Activated T-cell treated with anti-CD3 and anti-CD28 coated beads, Interleukin-2, amount 50 U/mL, for 72 hours (primary cell): Measurements from ENCODE around the gene KCNIP3. TPM values are rescaled to one million over a fixed set of nuclear protein-coding genes. Genes with fewer than 3 reads are reported as not detected.
"Not testable (repeated sequence)": the region's sequence is repeated elsewhere in the genome, so short reads cannot be mapped to it uniquely, and the experiment has no call there.

Source experiments
- ATAC-seq, 2 donors: fragments of 150-1000 bp; cut with Tn5 transposase; replicated peaks in 1 of 2; 2 replicates each; pipeline ENCODE4 v1.10.0; 2021; ENCODE audit warnings: moderate library complexity in 2 of 2, mild to moderate bottlenecking in 1 of 2
- DNase-seq, 2 donors: peaks; one replicate each; pipeline ENCODE4 v3.0.0; 2021 to 2022; ENCODE audit warnings: mixed read lengths in 1 of 2
- H3K27ac Mint-ChIP-seq: one replicate; pipeline ENCODE4 v1.8.0; 2022; ENCODE audit warnings: mild to moderate bottlenecking, moderate library complexity, mixed read lengths
- H3K27me3 Mint-ChIP-seq: one replicate; pipeline ENCODE4 v1.8.0; 2022; ENCODE audit warnings: low read depth, mixed read lengths
- H3K36me3 Mint-ChIP-seq, 2 donors: one replicate each; pipeline ENCODE4 v1.8.0; 2022; ENCODE audit warnings: mixed read lengths in 2 of 2, mild to moderate bottlenecking in 1 of 2; ENCODE audit not compliant: insufficient read depth in 2 of 2
- H3K4me1 Mint-ChIP-seq: one replicate; pipeline ENCODE4 v1.8.0; 2022; ENCODE audit warnings: low read depth, mixed read lengths
- H3K4me3 Mint-ChIP-seq, 2 donors: one replicate each; pipeline ENCODE4 v1.8.0; 2022; ENCODE audit warnings: mild to moderate bottlenecking in 2 of 2, mixed read lengths in 2 of 2, moderate library complexity in 2 of 2
- H3K9me3 Mint-ChIP-seq, 2 donors: one replicate each; pipeline ENCODE4 v1.8.0; 2022; ENCODE audit warnings: mixed read lengths in 2 of 2
- total RNA-seq, 2 donors: library from RNA; stranded (reverse); gene quantifications; one replicate each; pipeline ENCODE4 v1.2.3, GENCODE V29; 2022

KCNIP3 gene
- total RNA-seq, 2 donors from 2014 or later, result not detected

DNA sequence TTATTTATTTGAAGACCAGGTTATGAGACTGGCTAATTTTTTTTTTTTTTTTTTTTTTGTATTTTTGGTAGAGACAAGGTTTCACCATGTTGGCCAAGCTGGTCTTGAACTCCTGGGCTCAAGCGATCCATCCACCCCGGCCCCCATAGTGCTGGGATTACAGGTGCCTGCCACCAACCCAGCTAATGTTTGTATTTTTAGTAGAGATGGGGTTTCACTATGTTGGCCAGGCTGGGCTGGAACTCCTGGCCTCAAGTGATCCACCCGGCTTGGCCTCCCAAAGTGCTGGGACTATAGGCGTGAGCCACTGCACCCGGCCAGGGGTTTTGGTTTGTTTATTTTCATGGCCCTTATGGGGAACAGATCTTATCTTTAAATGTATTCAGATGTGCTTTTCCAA is 27.4 kb upstream of the KCNIP3 start:
- H3K4me1 Mint-ChIP-seq, H3K27me3 Mint-ChIP-seq, H3K4me3 Mint-ChIP-seq, ATAC-seq, H3K36me3 Mint-ChIP-seq, DNase-seq, H3K27ac Mint-ChIP-seq, H3K9me3 Mint-ChIP-seq: not testable (repeated sequence)

DNA sequence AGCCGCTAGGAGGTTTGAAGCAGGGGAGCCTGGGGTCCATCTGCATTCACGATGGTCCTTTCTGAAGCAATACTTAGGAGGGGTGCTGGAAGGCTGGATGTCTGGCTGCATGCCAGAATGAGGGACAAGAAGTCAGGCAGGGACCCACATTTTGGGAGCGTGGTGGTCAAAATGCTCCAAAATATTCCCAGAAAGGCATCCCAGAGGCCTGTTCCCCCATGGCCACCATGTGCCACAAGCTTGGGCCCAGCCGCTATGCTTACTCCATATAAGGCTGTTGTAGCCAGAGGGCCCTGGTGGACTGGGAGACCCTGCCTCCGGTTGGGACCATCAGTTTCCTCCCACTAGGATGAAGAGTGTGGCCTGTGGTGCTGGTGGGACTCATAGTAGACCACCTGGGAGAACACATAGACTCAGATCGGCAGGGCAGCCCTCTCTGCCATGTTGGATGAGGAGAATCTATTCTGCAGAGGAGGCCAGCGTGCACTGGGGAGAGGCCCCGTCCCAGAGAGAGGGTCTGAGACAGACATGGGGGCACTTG is 26.5 kb upstream of the KCNIP3 start:
- no peak for ATAC-seq
- Mint-ChIP-seq H3K9me3 (no peaks in the 10 kb centered on the region), H3K4me3 (no peak overlapping the region), H3K36me3 (no peaks in the 10 kb centered on the region), H3K4me1 (no peaks in the 10 kb centered on the region), H3K27ac (no peak overlapping the region), H3K27me3 (no peaks in the 10 kb centered on the region)
- DNase-seq, result no peak

DNA sequence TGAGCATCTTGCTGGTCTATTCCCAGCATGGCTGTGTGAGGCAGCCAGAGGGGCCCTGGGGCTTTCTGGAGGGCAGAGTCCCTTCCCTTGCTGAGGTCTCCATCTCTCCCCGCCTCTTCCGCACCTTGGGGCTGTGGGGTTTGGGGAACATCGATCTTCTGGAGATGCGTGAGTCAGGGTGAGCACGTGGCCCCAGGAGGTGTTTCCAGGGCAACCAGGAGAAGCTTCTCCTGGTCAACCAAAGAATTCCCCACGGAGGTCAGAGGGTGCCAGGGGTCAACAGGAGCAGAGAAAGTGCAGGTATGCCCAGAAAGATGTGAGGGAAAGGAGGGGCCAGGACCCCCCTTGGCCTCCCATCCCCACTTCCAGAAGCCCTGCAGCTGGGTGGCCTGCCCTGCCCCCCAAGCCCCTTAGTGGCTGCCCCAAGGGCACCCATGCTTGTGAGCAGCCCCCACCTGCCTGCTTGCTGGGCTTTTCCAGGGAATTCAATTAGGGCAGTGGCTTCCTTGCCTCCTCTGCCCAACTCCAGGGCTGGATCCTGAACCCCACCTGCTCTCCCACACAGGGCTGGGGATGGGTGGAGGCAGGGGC is 25.7 kb upstream of the KCNIP3 start:
- ATAC-seq (no peak), DNase-seq (no peak)
- Mint-ChIP-seq H3K4me3 (no peak overlapping the region), H3K9me3 (no peaks in the 10 kb centered on the region), H3K27ac (no peak overlapping the region), H3K4me1 (no peaks in the 10 kb centered on the region), H3K27me3 (no peaks in the 10 kb centered on the region), H3K36me3 (no peaks in the 10 kb centered on the region)

DNA sequence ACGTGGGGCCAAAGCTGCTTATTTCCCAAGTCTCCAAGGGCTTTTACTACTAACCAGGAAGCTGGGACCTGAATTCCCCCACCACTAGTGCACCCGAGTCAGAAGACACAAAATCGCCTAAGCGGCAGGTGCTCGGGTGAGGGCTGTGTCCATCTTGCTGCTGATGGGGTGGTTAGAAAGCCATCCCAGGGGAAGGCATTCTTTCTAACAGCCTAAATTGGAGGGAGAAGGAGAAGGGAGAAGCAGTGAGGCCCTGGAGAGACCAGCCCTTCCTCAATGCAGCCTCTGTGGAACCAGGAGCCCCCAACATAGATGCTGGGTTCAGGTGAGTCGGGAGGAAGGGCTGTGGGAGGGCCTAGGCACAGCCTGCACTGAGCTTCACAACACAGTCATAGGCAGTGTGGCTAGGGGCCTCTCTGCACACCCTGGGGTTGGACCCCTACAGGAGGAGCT is 24.8 kb upstream of the KCNIP3 start:
- no peak for DNase-seq
- no peak overlapping the region for H3K27ac Mint-ChIP-seq

DNA sequence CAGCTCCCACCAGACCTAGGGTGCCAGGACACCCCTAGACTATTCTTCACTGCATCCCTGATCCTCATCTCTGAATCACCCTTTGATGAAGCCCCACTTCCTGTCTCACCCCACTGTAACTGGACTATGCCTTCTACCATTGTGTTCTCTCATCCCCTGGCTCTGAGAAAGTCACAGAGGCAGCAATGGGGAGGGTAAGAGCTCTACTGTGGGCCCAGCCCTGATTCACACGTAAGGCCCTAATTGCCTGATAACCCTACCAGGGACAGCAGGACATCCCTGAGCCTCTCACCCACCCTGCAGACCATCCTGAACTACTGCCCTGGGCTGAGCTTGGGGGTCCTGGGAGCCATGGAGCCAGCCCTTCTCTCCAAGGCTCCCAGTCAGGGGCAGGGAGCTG is 24.4 kb upstream of the KCNIP3 start:
- ATAC-seq (no peak), DNase-seq (no peak)
- Mint-ChIP-seq H3K4me3 (no peak overlapping the region), H3K27ac (no peak overlapping the region), H3K9me3 (no peaks in the 10 kb centered on the region), H3K36me3 (no peaks in the 10 kb centered on the region), H3K27me3 (no peaks in the 10 kb centered on the region), H3K4me1 (no peaks in the 10 kb centered on the region)

More for the DNA sequence above, 24.8 kb upstream of the KCNIP3 start:
- Mint-ChIP-seq H3K27me3 (no peaks in the 10 kb centered on the region), H3K9me3 (no peaks in the 10 kb centered on the region), H3K4me3 (no peak overlapping the region), H3K36me3 (no peaks in the 10 kb centered on the region), H3K4me1 (no peaks in the 10 kb centered on the region)
- no peak for ATAC-seq

DNA sequence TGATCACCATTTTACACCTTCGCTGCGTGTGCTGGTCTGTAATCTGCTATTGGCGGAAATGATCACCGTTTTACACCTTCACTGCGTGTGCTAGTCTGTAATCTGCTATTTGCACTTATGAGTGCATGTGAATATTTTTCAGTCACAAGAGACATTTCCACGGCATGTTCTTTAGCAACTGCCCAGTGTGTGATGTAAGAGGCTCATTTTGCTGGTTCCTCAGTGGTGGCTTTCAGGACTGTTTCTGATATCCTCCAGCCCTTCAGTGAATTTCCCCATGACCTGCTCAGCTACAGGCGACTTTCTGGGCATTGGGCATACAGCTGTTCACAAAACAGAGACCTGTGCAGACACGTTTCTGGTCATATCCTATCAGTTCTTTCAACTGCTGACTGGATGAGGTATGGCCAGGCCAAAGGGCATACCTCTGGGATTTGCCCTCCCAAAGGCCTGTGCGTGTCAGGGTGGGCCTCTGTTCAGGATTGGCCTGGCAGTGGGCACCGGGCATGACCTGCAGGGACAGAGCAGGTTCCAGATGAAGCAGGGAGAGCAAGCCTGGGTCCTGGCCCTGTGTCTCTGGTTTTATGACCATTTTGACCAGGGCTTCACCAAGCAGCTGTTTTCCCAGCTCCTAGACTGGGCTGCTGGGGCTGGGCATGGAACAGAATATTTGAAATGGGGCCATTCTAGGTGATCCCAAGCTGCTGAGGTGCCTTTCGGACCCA is 23.4 kb upstream of the KCNIP3 start:
- Mint-ChIP-seq H3K4me1 (no peaks in the 10 kb centered on the region), H3K4me3 (no peak overlapping the region), H3K27ac (no peak overlapping the region), H3K9me3 (no peaks in the 10 kb centered on the region), H3K27me3 (no peaks in the 10 kb centered on the region), H3K36me3 (no peaks in the 10 kb centered on the region)
- DNase-seq (no peak), ATAC-seq (no peak)

DNA sequence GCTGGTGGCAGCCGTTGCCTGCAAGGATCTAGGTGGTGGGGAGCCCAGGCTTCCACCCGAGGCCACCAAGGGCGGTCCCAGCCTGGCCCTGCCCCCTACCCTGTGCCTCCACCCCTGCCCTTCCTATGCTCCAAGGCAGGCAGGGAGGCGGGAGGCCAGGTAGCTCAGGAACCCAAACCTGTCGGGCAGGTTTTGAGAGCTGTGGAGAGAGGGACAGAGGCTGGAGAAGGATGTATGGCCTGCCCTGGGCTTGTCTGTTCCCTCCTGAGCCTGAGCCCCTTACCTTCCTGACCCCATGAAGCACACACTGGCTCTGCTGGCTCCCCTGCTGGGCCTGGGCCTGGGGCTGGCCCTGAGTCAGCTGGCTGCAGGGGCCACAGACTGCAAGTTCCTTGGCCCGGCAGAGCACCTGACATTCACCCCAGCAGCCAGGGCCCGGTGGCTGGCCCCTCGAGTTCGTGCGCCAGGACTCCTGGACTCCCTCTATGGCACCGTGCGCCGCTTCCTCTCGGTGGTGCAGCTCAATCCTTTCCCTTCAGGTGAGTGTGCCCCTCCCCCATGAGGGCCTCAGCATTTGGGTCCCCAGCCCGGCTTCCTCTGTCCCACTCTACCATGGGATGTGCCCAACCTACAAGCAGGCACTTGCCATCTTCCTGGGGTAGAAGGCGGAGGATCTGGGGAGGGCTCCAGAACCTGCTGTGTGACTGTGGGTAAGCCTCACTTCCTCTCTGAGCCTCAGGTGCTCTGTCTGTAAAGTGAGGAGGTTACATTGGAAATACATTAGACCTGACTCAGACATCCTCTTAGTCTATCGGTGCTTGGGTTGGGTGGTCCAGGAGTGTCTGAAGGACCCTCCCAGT is 22.6 kb upstream of the KCNIP3 start, which contains the start of gene PROM2:
Gene PROM2, plus strand, starts transcription at position 159 of the 860 bp plus-strand sequence. Its CDS starts 137 bp downstream, at position 296.
- no peaks in the 10 kb centered on the region for H3K36me3 Mint-ChIP-seq
- H3K27me3 Mint-ChIP-seq, result no peaks in the 10 kb centered on the region
- no peaks in the 10 kb centered on the region for H3K4me1 Mint-ChIP-seq
- DNase-seq, result no peak
- ATAC-seq, result no peak
- no peaks in the 10 kb centered on the region for H3K9me3 Mint-ChIP-seq
- H3K27ac Mint-ChIP-seq, result no peak within 1 kb of the TSS
- H3K4me3 Mint-ChIP-seq, result no peak within 1 kb of the TSS

DNA sequence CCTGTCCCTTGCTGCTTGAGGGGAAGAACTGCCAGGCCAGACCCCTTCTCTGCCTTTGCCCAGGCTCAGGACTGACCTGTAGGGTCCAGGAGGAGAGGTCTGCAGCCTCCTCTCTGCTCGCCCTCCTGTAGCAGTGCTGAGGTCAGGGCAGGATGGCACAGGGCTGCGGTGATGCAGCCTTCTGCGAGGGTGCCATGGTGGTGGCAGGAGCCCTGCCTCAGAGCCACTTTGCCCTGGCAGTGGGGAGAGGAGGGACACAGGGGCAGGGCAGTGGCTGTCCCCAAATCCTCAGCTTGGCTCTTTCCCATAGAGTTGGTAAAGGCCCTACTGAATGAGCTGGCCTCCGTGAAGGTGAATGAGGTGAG is 22.0 kb upstream of the KCNIP3 start:
- DNase-seq (no peak), ATAC-seq (no peak)
- H3K9me3 Mint-ChIP-seq, result no peaks in the 10 kb centered on the region
- no peaks in the 10 kb centered on the region for H3K4me1 Mint-ChIP-seq
- H3K27ac Mint-ChIP-seq, result no peak overlapping the region
- no peak overlapping the region for H3K4me3 Mint-ChIP-seq
- no peaks in the 10 kb centered on the region for H3K36me3 Mint-ChIP-seq
- no peaks in the 10 kb centered on the region for H3K27me3 Mint-ChIP-seq

DNA sequence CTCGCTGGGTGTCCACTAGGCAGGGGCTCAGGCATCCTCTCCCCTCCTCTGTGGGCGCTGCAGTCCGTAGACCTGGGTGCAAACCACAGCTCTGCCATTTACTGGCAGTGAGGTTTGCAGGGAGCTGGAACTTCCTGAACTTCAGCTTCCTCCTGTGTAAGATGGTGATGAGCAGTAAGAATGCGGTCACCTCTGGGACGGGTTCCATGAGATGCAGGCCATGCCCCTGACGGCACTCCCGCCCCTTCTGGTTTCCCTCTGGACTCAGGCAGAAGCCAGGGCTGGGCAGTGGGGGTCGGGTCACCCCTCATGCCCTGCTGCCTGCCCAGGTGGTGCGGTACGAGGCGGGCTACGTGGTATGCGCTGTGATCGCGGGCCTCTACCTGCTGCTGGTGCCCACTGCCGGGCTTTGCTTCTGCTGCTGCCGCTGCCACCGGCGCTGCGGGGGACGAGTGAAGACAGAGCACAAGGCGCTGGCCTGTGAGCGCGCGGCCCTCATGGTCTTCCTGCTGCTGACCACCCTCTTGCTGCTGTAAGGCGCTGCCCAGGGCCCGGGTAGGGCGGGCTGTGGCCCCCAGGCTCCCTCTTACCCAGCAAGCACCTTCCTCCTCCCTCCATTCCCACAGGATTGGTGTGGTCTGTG is 21.4 kb upstream of the KCNIP3 start:
- no peak overlapping the region for H3K4me3 Mint-ChIP-seq
- H3K36me3 Mint-ChIP-seq, result no peaks in the 10 kb centered on the region
- no peaks in the 10 kb centered on the region for H3K9me3 Mint-ChIP-seq
- no peak overlapping the region for H3K27ac Mint-ChIP-seq
- DNase-seq (no peak), ATAC-seq (no peak)
- no peaks in the 10 kb centered on the region for H3K27me3 Mint-ChIP-seq
- H3K4me1 Mint-ChIP-seq, result no peaks in the 10 kb centered on the region

DNA sequence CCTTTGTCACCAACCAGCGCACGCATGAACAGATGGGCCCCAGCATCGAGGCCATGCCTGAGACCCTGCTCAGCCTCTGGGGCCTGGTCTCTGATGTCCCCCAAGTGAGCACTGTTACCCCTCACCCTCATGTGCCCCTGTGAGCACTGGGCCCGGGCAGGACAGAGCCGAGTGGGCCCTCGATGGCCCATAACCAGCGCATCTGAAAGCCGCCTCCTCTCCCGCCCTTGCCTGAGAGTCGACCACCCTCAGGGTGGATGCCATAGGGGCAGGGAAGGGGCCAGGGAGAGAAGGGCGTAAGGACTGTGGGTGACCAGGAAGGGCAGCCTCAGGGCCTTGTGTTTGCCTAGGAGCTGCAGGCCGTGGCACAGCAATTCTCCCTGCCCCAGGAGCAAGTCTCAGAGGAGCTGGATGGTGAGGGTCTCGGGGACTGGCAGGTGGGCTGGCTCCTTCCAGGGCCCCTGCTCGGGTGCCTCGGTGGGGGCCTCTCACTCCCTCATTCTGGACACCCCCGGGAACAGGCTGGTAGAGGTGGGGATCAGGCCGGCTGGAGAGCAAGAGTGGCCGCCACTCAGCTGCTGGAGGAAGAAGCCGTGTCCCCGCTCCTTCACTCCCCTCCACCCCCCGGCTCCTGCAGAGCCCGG is 20.8 kb upstream of the KCNIP3 start:
- Mint-ChIP-seq H3K36me3 (no peaks in the 10 kb centered on the region), H3K27me3 (no peaks in the 10 kb centered on the region), H3K4me3 (no peak overlapping the region), H3K9me3 (no peaks in the 10 kb centered on the region), H3K4me1 (no peaks in the 10 kb centered on the region), H3K27ac (no peak overlapping the region)
- no peak for DNase-seq
- no peak for ATAC-seq

DNA sequence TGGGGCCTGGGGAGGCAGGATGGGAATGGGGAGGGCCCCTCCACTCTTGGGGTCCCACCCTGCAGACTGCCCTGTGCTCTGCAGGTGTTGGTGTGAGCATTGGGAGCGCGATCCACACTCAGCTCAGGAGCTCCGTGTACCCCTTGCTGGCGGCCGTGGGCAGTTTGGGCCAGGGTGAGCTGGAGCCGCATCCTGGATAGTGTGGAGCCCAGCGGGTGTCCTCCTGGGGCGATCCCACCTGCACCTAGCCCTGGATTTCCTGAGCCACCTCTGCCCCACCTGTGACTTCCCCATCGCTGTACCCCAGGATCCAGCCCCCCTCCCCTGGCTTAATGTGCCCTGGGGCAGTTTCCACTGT is 20.3 kb upstream of the KCNIP3 start:
- H3K4me1 Mint-ChIP-seq, result no peaks in the 10 kb centered on the region
- H3K4me3 Mint-ChIP-seq, result no peak overlapping the region
- no peaks in the 10 kb centered on the region for H3K27me3 Mint-ChIP-seq
- no peak overlapping the region for H3K27ac Mint-ChIP-seq
- no peaks in the 10 kb centered on the region for H3K9me3 Mint-ChIP-seq
- no peak for ATAC-seq
- no peak for DNase-seq
- H3K36me3 Mint-ChIP-seq, result no peaks in the 10 kb centered on the region

DNA sequence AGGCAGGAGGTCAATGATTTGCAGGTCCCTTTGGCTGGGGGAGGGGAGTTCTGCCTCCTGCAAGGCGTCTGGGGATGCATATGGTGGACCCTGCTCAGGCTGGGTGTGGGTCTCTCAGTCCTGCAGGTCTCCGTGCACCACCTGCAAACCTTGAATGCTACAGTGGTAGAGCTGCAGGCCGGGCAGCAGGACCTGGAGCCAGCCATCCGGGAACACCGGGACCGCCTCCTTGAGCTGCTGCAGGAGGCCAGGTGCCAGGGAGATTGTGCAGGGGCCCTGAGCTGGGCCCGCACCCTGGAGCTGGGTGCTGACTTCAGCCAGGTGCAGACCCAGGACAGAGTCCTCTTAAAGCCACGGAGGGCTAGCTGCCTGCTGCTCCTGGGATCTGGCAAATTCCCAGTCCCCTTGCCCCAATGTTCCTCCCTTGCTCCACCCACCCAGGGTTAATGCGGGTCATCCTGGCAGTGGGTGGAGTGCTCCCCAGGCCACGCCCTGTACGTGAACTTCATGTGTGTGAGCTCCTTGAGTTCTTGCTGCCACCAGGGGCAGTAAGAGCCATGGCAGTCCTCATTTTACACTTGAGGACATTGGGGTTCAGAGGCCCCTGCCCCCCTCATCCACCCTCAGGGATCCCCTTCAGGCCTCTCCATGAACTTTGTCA is 19.8 kb upstream of the KCNIP3 start:
- Mint-ChIP-seq H3K9me3 (no peaks in the 10 kb centered on the region), H3K4me3 (no peak overlapping the region), H3K4me1 (no peaks in the 10 kb centered on the region), H3K27ac (no peak overlapping the region), H3K36me3 (no peaks in the 10 kb centered on the region), H3K27me3 (no peaks in the 10 kb centered on the region)
- ATAC-seq, result no peak
- no peak for DNase-seq
